HG03442 (cell line): ENCODE data around the gene RFTN2.
"Not testable (repeated sequence)": the region's sequence is repeated elsewhere in the genome, so short reads cannot be mapped to it uniquely, and the experiment has no call there.

Experiments
- ATAC-seq: cut with Tn5 transposase; IDR thresholded peaks from one replicate; pipeline ENCODE4 v1.9.1; 2021; ENCODE audit warnings: mild to moderate bottlenecking, moderate library complexity; ENCODE audit not compliant: unreplicated experiment

The RFTN2 gene

GRCh38 chr2:197675246-197675645 is at the start of gene RFTN2:
TSS of gene RFTN2 (minus strand) at chr2:197675587. CDS start at chr2:197675458, 129 bp downstream.
- ATAC-seq: no peak

GRCh38 chr2:197717863-197718262 is 42.5 kb upstream of the RFTN2 start:
- ATAC-seq: no peak

- no peak for ATAC-seq
These were observed 37.9 kb upstream of the RFTN2 start for GRCh38 chr2:197713271-197713670.

DNA sequence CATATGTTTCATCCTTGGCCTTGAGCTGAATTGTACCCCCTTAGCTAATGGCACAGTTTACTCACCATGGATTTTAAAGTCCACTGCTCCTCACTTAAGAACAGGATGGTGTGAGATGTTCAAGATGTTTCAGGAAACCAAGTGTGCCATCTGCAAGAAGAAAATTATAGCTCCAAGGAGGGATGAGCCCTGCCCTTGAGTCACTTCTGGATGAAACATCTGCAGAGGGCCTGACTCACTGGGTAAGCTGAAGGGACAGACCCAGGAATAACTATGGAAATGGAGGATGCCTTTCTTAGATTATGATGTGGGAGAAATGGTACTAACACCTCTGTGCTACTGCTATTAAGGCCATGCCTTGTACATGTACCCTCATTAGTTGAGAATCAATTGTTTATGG is 36.2 kb upstream of the RFTN2 start:
- ATAC-seq: no peak

DNA sequence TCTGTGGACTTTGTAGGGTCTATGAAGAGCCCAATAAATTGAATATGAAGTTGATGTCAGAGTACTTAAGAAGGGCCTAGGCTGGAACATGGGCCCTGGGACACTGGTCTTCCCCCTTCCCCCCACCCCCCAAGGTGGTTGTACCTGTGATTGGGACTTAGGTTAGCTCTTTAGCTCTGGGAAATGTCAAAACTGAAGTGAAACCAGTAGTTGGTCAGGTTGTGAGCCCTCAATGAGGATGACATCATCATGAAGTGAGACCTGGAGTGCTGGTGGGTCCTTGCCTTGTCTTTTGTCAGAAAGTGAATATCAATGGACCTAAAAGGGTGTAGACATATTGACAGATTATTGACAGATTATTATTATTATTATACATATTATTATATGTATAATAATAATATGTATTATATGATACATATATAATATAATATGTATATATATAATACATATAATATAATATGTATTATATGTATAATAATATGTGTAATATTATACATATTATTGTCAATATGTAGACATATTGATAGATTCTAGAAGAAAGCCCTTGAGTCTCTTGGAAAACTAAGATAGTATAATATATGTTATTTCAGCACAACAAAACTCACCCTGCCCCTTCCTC is 35.1 kb upstream of the RFTN2 start:
- peak; percentile 87 for ATAC-seq

- ATAC-seq: not testable (repeated sequence)
These were observed 33.8 kb upstream of the RFTN2 start for GRCh38 chr2:197709140-197709539.

GRCh38 chr2:197708331-197708730 is 32.9 kb upstream of the RFTN2 start:
- ATAC-seq: no peak

GRCh38 chr2:197707316-197708213 is 32.2 kb upstream of the RFTN2 start:
- no peak for ATAC-seq

- ATAC-seq: no peak
These were observed 31.4 kb upstream of the RFTN2 start for GRCh38 chr2:197706839-197707207.

GRCh38 chr2:197705912-197706838 is 30.8 kb upstream of the RFTN2 start:
- no peak for ATAC-seq

DNA sequence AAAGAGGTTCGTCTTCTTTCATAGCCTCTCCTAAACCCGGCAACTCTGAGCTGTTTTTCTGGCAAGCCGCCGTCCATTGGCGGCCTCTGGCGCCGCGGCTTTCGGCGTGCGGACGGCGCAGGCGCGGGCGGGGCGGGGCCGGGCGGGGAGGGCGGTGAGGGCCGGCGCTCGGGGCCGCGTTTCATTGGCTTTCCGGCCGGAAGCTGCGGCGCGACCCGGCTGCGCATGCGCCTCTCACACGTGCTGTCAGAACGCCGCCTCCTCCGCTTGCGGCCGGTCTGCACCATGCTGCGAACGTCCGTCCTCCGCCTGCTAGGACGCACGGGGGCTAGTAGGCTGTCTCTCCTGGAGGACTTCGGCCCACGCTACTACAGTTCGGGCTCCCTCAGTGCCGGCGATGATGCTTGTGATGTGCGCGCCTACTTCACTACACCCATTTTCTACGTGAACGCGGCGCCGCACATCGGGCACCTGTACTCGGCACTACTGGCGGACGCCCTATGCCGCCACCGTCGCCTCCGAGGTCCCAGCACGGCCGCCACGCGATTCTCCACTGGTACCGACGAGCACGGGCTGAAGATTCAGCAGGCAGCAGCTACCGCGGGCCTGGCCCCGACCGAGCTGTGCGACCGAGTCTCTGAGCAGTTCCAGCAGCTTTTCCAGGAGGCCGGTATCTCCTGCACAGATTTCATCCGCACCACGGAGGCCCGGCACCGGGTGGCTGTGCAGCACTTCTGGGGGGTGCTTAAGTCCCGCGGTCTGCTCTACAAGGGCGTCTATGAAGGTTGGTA is 29.9 kb upstream of the RFTN2 start, which contains the start of gene MARS2:
TSS of gene MARS2 (plus strand) at position 249 of the 791 bp plus-strand sequence. CDS start at position 286, 37 bp downstream.
- ATAC-seq: peak; percentile 81

DNA sequence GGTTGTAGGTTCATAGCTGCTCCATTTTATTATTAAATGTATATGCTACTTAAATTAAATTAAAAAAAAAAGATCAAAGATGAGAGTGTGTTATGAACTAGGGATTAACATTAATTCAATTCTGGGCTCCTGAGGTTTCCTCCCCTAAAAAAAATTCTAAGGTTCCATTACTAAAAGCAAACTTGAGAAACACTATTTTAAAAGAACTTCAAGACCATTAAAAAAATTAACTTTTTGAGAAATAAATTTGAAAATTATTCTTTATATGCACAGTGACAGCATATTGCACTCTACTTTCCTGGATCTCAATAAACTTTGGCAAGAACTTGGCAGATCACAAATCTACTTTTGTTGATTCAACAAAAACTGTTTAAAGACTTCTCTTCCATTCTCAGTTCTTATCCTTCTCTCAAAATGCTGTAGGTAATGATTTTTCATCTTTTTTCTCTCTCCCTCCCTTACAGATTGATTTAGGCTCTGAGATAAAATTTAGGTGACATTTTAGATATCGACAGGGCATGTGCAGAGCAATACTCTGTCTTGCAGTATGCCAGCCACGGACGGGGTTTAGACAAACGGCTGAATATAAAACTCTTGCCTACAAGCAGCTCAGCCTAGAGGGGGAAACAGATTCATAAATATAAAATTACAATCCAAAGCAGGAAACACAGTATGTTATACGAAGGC is 29.2 kb upstream of the RFTN2 start:
- ATAC-seq: peak; percentile 29

DNA sequence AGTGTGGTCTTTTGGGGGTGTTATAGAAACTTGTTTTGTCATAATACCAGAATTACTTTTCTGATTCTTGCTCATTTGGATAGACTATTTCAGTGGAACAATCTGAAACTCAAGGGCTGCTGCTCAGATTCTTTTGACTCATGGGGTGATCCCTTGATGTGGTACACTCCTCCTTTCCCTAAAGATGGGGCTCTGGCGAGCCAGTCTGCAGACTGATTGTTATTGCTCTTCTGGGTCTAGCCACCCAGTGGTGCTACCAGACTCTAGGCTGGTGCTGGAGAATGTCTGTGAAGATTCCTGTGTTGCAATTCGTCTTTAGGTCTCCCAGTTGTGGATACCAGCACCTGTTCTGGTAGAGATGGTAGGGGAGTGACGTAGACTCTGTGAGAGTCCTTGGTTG is 25.6 kb upstream of the RFTN2 start:
- no peak for ATAC-seq

DNA sequence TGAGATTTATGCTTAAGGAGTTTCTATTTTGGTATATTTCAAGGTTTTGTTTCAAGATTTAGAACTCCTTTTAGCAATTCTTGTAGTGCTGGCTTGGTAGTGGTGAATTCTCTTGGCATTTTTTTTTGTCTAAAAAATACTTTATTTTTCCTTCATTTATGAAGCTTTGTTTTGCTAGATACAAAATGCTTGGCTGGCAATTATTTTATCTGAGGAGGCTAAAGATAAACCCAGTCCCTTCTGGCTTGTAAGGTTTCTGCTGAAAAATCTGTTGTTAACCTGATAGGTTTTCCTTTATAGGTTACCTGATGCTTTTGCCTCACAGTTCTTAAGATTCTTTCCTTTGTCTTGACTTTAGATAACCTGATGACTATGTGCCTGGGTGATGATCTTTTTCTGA is 24.3 kb upstream of the RFTN2 start:
- not testable (repeated sequence) for ATAC-seq

DNA sequence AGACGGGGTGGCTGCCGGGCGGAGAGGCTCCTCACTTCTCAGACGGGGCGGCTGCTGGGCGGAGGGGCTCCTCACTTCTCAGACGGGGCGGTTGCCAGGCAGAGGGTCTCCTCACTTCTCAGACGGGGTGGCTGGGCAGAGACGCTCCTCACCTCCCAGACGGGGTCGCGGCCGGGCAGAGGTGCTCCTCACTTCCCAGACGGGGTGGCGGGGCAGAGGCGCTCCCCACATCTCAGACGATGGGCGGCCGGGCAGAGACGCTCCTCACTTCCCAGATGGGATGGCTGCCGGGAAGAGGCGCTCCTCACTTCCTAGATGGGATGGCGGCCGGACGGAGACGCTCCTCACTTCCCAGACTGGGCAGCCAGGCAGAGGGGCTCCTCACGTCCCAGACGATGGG is 21.2 kb upstream of the RFTN2 start:
- ATAC-seq: not testable (repeated sequence)

- ATAC-seq: not testable (repeated sequence)
These were observed 20.6 kb upstream of the RFTN2 start for GRCh38 chr2:197695971-197696370.

GRCh38 chr2:197695206-197695605 is 19.8 kb upstream of the RFTN2 start:
- ATAC-seq: not testable (repeated sequence)

GRCh38 chr2:197677483-197677882 is 2.1 kb upstream of the RFTN2 start:
- no peak for ATAC-seq

- ATAC-seq: no peak
These were observed 1.7 kb upstream of the RFTN2 start for GRCh38 chr2:197677056-197677455.
